ENCODE measurements around the gene SLC39A11.

GRCh38 chr17:72903522-72903921 is 189.0 kb downstream of the SLC39A11 start:
- TF ChIP-seq EZH2 (IDR thresholded peaks at IDR 0.05; ENCODE audit: insufficient read depth, poor library complexity, severe bottlenecking), result no peak
- TF ChIP-seq EZH2phosphoT487 (IDR thresholded peaks at IDR 0.05; ENCODE audit: insufficient read depth, low read depth), result no peak

All from GM23248 (cell line).